ENCODE measurements around the gene GGTLC3.
"Not testable (repeated sequence)": the region's sequence is repeated elsewhere in the genome, so short reads cannot be mapped to it uniquely, and the experiment has no call there.

Gene GGTLC3

DNA sequence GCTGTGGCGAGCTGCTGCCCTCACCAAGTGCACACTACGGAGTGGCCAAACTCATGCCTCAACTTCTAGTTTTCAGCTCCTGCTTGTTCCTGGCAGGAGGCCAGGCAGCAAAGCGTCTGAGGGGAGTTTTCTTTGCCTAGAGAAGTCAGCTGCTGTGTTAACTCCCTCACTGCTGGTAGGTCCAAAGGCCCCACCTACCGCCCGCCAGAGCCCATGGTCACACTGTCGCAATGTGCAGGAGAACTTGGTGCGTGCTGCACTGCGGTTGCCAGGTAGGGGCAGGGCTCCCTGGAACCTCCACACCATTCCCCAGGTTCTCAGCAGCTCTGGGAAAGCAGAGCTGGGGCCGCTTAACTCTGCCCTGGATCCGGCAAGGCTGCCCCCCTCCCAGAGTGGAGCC, 5.6 kb downstream of the GGTLC3 start:
- DNase-seq, result not testable (repeated sequence)

GRCh38 chr22:18511327-18511726, 6.6 kb downstream of the GGTLC3 start:
- DNase-seq, result not testable (repeated sequence)

- DNase-seq, result not testable (repeated sequence)
Observed at GRCh38 chr22:18496227-18496626, 21.7 kb downstream of the GGTLC3 start.

Data from fibroblast of upper back skin (primary cell).